H1 (cell line): ENCODE data around the gene CTNNBL1.

Source experiments
- EP300 ChIP-seq, 2 experiments: IDR thresholded peaks; 1 replicate in 1 of 2; 2 replicates in 1 of 2; pipeline ENCODE4 v1.6.1; 2011 to 2012; ENCODE audit warnings: low read depth in 2 of 2, low read length in 2 of 2, mild to moderate bottlenecking in 2 of 2, borderline replicate concordance in 1 of 2, inconsistent platforms in 1 of 2, moderate library complexity in 1 of 2
- POLR2A ChIP-seq, 2 experiments: IDR thresholded peaks; 1 replicate in 1 of 2; 2 replicates in 1 of 2; pipeline ENCODE4 v1.6.1; 2011; ENCODE audit warnings: low read depth in 2 of 2, low read length in 2 of 2, mild to moderate bottlenecking in 2 of 2; ENCODE audit errors: control extremely low read depth in 1 of 2
- TCF12 ChIP-seq: IDR thresholded peaks from 2 replicates; pipeline ENCODE4 v1.6.1; 2011; ENCODE audit warnings: low read depth, mild to moderate bottlenecking, low read length
- TF ChIP-seq, protein P1 (sequence below), 3 experiments: IDR thresholded peaks; 1 replicate in 2 of 3; 2 replicates in 1 of 3; pipeline versions ENCODE4 v1.5.1 to v1.6.1; 2011; ENCODE audit warnings: low read length in 3 of 3, mild to moderate bottlenecking in 3 of 3, inconsistent platforms in 2 of 3, low read depth in 1 of 3, moderate library complexity in 1 of 3; ENCODE audit not compliant: insufficient read depth in 1 of 3; ENCODE audit errors: control extremely low read depth in 1 of 3

DNA sequence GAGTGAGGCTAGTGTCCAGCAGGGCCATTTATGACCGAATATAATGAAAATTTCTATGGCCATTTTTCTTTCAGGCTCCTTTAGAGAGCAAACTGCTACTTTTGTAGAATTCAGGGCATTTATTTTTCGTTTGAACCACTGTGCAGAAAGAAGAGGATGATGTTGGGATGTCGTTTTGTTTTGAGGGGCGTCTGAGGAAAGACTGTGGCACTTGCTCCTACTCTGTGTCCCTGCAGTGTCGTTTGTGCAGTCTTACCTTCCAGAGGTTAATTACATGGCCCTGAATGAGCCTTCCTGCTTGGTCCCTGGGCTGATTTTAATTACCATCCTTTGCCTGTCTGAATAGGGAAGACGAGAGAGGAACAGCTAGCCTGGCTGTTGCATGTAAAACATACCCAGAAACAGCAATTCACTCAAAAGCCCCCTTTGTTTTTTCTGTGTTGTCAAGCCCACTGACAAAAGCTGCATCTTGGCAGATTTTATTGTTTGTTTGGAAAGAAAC lies 65.3 kb downstream of the CTNNBL1 start:
- TF ChIP-seq EP300 (IDR thresholded peaks at IDR 0.05; ENCODE audit: borderline replicate concordance in 1 of 2, low read depth in 2 of 2, low read length in 2 of 2): no peak
- no peak for TF ChIP-seq TCF12
- no peak for TF ChIP-seq POLR2A (IDR thresholded peaks at IDR 0.05; ENCODE audit: control extremely low read depth in 1 of 2, low read depth in 2 of 2, low read length in 2 of 2)
- TF ChIP-seq, protein P1, sequence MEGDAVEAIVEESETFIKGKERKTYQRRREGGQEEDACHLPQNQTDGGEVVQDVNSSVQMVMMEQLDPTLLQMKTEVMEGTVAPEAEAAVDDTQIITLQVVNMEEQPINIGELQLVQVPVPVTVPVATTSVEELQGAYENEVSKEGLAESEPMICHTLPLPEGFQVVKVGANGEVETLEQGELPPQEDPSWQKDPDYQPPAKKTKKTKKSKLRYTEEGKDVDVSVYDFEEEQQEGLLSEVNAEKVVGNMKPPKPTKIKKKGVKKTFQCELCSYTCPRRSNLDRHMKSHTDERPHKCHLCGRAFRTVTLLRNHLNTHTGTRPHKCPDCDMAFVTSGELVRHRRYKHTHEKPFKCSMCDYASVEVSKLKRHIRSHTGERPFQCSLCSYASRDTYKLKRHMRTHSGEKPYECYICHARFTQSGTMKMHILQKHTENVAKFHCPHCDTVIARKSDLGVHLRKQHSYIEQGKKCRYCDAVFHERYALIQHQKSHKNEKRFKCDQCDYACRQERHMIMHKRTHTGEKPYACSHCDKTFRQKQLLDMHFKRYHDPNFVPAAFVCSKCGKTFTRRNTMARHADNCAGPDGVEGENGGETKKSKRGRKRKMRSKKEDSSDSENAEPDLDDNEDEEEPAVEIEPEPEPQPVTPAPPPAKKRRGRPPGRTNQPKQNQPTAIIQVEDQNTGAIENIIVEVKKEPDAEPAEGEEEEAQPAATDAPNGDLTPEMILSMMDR (IDR thresholded peaks at IDR 0.05; ENCODE audit: control extremely low read depth in 1 of 3, insufficient read depth in 1 of 3, low read depth in 1 of 3, low read length in 3 of 3): no peak
